ENCODE data around the gene THRB. TPM values are rescaled to one million over a fixed set of nuclear protein-coding genes. Genes with fewer than 3 reads are reported as not detected.

THRB gene
- total RNA-seq (2014; rRNA removed): 2.6 and 4.4 TPM in 2 replicates
- 0.28 TPM for polyA plus RNA-seq (2012)

DNA sequence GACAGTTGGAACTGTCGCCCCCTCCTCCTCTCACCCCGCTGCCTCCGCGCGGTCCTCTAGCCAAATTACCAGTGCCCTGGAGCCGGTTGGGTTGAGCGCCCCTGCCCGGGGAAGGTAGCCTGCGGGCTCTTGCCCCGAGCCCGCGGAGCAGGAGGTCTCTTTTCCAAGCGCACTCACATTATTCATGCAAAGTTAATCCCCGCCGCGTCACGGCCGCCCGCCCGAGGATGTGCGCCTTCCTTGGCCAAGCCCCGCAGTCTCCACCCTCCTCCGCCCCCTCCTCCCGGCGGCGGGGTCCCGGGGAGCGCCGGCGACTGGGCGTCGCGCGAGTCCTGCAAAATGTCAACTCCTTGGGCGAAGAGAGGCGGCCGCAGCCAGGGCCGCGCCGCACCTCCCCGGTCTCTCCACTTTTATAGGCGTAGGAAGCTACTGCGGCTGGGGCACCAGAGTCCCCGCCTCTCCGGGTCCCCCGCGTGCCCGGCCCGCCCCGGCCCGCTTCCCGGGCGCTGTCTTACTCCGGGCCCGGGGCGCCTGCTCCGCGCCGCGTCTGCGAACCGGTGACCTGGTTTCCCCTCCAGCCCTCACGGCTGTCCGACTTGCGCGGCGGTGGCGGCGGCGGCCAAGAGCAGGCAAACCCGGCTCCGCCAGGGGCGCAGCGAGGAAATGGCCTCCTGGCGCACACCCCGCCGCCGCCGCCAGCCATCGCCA is at the start of gene THRB:
Gene THRB (minus strand): TSS at position 233 of the 708 bp plus-strand sequence.
- no peak for DNase-seq (ENCODE audit: low read depth)

DNA sequence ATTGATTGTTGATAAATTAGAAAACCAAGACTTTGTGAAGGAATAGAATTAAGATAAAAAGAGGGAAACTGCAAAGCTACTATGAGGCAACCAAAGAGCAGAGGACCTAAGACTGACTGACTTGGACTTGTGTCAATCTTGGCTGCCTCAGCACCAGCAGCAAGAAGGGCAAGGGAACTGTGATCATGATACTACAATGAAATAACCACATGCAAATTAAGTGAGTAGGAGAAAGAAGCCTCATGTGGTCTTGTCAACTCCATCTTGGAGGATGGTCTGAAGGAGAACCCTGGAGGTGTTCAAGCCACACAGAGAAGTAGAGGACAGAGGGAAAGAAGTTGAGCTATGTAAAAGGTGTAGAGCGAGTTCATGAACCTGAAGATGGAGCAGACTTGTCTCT is 47.3 kb upstream of the THRB start:
- no peak for DNase-seq (ENCODE audit: low read depth)

DNA sequence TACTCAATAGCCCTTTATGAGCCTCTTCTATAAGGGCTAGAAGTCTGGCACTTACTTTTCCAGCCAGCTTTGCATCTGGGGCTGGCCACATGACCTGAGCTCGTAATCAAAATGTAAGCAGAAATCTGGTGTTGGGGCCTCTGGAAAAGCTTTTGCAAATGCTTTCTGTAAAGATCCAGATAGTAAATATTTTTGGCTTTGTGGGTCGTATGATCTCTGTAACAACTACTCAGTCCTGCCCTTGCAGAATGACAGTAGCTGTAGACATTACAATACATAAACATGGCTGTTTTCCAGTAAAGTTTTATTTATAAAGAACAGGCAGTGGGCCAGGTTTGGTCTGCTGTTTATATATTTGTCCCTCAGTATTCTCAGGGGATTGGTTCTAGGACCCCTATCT is 46.2 kb upstream of the THRB start:
- DNase-seq (ENCODE audit: low read depth): no peak

DNA sequence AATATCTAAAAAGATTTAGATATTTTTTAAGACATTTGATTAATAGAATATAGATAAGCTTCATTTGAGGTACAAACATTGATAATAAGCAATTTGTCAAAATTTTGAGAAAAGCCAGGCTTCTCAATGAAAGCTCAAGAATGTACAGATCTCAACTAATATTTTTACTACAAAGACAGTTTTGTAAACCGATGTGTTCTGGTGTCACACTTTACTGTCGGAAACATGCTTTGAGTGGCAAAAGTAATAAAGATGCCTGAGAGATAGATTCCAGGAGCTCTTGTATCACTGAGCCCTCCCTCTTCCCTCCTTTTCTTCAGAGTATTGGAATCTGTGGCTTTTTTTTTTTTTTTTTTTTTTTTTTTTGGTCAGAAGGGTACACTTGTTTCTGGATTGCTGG is 45.0 kb upstream of the THRB start:
- DNase-seq (ENCODE audit: low read depth): no peak

DNA sequence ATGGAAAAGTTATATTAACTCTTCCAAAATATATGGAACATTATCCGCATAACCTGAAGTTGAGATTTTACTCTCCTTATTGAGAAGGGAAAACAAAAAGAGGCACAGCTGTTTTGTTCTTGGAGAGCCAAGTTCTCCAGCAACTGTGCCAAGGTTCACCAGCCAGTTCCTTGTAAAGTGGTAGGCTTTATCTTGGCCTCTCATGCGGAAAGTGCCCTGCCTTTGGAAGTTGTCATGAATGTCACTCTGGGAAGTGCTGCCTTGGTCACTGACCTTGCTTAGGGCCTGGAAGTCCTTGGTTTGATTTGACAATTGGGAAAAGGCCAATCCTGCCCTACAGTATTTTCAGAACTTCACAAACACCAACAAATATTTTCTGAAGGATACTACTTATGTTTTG is 44.2 kb upstream of the THRB start:
- no peak for DNase-seq (ENCODE audit: low read depth)

DNA sequence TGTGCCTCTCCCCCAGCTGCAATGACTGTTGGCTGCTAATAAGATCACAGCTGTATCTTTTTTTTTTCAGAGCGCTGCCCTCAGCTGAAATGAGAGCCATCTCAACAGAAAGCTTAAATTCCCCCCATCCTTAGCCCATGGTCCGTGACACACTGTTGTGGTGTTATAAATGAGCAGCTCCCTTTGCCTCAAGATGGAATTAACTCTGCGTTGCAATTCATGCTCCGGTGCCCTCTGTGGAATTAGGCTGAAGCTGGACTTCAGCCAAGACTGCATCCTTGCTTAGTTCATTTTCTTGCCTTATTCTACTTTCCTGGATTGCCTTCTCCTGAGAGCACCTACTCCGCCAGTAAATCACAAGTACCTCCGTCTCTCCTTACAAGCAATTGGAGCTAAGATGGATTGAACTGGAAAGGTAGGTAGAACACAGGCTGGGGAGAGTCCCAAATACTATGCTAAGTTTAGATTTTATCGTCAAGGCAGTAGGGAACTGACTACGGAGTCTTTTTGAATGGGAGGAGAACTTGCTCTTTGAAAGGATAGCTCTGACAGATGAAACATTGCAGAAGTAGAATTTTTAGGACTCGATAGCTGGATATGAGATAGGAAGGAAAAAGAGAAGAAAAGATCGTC is 39.0 kb upstream of the THRB start:
- DNase-seq (ENCODE audit: low read depth): no peak

DNA sequence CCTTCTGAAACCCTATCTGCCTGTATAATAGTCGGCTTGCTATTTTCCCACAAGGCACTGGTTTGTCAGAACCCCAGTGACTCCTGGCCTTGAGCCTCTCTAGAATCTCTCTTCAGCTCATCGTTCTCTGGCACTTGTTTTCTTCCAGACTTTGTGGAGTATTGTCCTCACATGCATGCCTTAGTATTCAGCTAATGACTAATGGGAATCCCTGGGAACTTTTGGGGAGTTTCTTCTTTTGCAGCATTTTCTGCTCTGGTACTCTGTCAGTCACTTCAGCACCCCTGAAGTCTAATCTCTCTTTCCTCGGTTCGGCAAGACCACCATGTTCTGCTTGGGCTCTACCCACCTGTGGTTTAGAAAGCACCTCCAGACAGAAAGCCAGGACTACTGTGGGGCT is 35.8 kb upstream of the THRB start:
- no peak for DNase-seq (ENCODE audit: low read depth)

DNA sequence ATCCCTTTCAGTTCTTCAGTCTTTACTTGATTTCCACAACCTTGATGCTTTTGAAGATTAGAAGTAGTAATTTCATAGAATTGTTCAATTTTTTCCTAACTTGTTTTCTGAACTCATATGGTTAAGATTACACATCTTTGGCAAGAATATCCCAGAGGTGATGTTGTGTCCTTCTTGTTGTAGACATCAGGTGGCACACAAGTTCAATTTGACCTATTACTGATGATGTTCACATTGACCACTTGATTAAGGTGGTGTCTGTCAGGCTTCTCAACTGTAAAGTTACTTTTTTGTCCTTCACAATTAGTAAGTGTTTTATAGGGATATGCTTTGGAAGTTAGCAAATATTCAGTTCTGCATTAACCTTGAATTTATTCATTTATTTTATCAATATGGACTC is 34.6 kb upstream of the THRB start:
- DNase-seq (ENCODE audit: low read depth): no peak

DNA sequence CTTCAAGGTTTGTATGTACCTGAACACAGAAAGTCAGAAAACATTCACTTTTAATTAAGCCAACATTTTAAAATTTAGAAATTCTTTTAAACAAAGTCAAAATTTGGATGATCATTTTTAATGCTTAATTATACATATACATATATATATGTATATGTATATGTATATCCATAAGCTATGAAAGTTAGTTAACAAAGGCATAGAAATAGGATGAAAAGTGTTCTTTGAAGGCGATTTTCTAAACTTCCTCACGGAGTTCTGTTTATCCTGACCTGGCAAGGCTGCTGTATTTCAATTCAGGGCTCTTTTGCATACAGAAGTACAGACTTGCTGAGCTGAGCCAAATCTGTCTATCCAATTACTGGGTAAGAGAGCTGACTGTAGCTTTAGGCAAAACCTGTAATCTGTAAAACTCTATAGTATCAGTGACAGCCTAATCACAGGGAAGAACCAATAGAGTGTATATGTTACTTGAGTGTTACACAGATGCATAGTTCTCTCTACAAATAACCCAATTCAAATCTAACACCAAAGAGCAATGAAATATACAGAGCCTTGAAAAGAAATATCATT is 32.1 kb upstream of the THRB start:
- no peak for DNase-seq (ENCODE audit: low read depth)

DNA sequence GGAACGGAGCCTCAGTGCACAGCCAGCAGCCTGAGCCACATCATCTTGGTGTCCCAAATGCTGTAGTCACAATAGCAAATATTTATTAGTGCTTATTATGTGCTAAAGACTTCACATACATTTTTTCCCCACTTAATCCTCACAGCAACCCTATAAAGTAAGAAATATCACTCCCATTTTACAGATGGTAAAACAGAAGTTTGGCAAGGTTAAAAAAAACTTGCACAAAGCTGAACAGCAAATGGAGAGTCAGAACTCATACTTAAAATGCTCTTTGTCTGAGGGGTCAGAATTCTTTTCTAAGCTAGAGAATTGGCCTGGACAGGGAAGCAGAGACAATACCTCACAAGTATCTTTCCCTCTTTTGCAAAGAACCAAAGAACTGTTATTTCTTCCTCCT is 30.9 kb upstream of the THRB start:
- no peak for DNase-seq (ENCODE audit: low read depth)

DNA sequence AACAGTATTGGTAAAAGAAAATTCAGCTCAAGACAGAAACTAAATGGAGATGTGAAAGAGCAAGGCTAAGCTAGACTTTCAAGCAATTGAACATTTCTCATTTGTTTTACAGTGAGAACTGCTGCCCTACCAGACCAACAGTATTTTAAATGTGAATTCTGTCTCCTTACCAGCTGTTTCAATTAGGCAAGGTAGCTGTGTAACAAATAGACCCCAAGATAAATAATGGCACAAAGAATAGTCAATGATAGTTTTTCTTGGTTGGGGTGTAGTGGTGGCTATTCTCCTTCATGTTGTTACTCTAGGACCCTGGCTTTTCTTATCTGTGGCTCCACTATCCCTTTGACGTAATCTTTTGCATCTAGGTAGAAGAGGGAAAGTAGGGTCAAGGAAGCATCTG is 30.4 kb upstream of the THRB start:
- DNase-seq (ENCODE audit: low read depth): no peak

DNA sequence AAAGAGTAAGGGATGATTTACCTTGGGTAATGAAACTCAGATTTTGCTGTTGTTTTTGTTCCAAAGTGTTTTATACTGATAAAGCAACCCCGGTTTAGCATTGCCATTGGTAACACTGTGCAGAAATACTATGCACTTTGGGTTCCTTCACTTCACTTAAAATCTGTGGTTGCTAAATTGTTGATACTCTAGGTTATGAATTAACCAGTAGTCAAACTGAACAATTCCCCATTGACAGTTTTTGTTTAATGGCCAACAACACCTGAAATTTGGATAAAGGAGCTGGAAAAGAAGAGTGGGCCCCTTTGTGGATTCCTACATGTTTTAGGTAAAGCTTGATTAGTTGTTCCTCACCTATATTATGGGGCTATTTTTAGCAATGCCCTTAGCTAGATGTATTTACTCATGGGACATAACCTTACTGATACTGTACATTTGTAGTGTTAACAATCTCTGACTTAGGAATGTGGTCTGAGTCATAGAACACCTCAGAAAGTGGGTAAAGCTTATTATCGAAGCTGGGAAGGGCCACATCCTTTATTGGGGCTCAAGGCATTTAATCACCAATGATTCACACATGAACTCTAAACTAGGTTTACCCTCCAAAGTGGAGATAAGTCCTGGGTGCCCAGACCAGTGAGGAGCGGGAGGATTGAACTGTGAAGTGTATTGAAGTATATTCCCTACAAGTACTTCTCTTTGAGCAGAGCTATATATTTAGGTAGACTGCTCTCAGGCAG is 29.5 kb upstream of the THRB start:
- no peak for DNase-seq (ENCODE audit: low read depth)

DNA sequence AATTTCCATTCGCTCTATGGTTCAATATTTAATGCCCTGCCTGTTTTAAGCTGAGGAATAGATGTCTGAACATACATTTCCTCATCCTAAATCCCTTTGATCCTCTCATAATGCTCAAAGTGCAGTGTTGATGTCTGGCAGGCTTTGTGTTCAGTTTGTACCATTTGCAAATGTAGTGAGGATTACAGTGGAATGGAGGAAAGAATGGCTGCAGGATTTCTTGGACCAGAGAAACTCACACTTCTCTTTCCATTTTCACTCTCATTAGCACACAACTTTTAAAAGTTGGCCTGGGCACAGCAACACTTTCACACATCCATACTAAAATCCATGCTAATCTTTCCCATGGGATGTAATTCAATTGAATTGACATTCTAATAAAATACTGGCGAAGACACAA is 28.6 kb upstream of the THRB start:
- DNase-seq (ENCODE audit: low read depth): no peak

DNA sequence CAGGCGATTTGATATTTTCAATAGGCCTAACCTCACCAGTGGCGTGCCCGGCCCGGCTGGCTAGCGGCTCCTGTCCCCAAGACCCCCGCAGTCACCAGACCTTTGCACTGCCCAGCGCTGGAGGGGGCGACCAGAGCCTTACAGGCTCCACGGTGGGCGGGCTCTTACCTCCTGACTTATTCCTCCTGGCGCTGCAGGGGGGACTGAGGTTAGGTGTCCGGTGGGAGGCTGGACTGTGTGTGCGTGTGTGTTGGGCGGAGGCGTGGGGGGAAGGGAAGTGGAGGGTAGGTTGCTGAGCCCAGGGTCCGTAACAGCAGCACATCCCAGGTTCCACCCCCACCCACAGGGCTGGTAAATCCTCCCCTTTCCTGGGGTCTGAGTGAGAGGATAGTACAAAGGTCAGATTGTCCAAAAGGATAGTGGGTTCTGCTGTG is 27.5 kb upstream of the THRB start:
- no peak for DNase-seq (ENCODE audit: low read depth)

DNA sequence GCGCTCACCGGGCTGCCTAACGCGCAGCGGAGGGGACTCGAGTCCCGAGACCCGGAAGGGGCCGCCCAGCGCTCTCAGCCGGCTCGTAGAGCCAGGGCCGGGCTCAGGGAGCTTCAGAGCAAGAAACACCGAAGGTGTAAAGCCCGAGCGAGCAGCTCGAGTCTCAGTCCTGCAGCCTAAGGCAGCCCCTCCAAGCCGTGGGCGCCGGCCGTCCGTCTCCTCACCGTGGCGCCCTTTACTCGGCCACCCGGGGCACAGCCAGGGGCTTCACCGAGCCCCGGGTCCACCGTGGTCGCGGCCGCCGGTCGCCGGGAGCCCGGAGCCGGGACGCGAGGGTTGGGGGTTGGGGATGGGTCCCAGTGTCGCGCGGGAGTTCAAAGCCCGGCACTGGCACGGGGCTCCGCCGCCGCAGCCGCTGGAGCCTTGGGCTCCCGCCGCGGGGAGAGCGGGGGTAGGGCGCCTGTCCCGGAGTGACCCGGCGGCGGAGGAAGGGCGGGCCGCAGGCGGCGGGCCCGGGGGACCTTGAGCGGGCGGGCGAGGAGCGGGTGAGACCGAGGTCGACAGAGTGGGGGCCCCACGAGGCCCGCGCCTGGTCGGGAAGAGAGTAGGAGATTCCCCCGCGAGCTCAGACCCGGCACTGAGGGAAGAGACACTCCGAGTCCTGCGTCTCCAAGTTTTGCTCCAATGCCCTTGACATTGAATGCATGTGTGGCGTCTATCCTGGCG is 26.9 kb upstream of the THRB start:
- DNase-seq (ENCODE audit: low read depth): peak; percentile 31

DNA sequence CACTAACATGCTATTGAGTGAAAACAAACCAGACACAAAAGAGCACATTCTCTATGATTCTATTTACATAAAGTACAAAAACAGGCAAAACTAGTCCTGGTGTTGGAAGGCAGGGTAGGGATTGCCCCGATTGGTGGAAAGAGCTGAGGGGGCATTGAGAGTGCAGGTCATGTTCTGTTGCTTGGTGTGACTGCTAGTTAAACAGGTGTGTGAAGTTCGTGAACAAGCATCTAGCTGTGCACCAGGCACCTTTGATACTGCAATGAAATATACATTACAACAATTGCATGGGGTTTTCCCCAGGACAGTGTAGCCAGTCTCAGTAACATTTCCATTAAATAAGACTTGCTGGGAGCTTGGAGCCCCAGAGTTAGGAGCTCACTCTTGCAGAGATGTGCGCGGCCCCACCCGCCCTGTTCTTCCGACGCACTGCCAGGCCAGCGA is 26.3 kb upstream of the THRB start:
- no peak for DNase-seq (ENCODE audit: low read depth)

DNA sequence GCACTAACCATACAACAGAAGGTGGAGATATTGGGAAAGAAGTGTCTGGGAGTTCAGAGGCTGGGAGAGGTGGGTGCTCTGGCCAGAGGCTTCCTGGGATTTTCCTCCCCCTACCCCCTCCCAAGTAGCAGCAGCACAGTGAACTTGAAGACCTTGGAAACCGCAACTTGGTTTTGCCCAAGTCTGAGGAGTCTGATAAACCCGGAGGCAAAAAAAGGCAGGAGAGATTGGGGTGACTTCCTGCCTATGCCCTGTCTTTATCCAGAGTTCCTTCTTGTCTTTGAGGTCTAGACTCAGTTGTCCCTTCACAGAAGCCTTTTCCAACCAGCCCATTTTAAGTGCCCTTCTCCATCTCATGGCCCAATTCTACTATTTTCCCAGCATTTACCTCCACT is 25.4 kb upstream of the THRB start:
- DNase-seq (ENCODE audit: low read depth): no peak

DNA sequence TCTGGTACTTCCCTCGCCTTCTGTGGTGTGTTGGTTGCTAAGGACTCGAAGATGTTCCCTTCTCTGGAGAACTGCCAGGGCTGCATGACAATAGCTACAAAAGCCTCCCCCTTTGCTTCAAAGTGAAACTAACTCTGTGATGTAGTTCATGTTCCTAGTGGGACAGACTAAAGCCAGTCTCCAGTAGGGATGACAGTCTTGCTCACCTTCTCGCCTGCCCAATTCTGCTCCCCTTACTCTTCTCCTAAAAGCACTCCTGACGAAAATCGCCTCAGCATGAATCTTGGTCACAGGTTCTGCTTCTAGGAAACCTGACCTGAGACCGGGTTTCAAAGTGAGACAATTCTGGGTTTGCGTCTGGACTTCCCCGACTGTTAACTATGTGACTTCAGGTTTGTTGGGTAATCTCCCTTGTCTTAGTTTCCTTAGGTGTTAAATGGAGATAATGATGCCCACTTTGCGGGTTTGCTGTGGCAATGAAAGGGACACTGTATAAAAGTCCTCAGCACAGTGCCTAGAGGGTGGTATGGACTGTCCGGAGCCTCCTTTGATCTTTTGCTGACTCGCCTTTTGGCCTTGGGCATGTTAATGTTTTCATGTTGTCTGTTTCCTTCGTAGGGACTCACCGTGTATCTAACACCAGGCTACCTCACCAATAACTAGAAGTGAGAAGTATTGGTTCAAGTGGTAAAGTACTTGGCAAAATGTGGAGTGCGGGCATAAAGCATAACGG is 24.9 kb upstream of the THRB start:
- no peak for DNase-seq (ENCODE audit: low read depth)

DNA sequence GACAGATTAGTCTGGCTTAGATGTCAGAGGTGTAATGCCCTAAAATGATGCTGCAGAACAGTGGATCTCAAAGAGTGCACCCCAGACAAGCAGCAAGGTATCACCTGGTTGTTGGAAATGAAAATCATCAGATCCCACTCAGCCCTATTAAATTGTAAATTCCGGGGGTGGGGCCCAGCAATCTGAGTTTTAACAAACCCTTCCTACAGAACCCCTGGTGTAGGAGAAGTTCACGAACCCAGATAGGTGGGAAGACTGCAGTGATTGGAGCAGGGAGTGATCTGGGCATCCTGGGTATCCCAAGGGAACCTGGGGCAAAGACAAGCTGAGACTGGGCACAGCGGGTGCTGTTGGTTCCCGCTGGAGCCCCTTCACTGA is 24.3 kb upstream of the THRB start:
- no peak for DNase-seq (ENCODE audit: low read depth)

DNA sequence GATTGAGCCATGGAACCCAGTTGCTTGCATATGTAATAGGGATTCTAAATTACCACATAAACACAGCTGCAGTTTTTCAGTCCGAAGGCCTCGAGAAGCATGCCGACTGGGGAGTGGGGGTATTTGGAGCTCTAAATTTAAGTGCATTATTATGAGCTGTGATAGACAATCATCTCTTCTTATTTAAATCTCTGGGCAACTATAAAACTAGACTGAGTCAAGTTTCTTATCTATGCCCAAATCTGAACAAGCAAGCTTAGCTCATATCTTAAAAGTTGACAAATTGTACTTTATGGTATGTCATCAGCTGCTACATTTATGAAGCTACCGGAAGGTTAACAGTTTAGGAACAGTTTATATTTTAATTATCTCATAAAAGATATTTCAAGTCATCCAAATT is 19.5 kb upstream of the THRB start:
- DNase-seq (ENCODE audit: low read depth): no peak

DNA sequence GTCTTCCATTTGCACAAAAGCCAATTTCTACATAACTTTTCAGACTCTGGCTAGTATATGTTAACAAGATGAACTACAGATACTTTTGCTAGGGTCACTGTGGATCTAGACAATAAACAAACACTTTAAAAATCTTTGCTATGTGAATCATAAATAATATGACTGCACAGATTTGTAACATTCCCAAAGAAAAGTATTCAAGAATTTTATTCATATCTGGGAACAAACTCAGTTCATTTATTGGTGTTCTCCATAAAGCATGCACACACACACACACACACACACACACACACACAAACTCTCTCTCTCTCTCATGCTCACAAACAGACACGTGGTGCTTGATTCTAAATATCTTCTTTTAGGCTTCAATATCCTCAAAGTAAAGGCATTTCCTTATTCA is 18.8 kb upstream of the THRB start:
- DNase-seq (ENCODE audit: low read depth): no peak

Measured in LHCN-M2 (cell line).